Measurements from ENCODE around the gene ANKRD1.
"Not testable (repeated sequence)": the region's sequence is repeated elsewhere in the genome, so short reads cannot be mapped to it uniquely, and the experiment has no call there.

Gene ANKRD1

DNA sequence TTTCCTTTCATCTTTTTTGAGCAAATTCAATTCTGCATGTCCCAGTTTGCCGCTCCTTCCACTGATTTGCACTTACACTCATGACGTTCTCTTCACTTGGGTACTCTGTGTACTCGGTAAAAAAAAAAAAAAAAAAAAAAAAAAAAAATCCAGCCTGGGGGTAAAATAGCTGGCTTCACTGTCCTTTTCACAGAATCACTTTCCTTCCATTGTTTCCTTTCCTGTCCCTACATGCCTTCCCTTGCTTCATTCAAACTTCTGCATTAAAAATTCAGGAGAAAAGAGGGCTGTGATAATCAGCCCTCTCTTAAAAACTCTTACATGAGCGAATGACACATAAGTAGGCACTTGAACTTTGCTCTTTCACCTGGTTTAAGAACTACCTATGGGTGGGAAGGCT, 8.7 kb downstream of the ANKRD1 start:
- no peak for DNase-seq (ENCODE audit: low read depth)

DNA sequence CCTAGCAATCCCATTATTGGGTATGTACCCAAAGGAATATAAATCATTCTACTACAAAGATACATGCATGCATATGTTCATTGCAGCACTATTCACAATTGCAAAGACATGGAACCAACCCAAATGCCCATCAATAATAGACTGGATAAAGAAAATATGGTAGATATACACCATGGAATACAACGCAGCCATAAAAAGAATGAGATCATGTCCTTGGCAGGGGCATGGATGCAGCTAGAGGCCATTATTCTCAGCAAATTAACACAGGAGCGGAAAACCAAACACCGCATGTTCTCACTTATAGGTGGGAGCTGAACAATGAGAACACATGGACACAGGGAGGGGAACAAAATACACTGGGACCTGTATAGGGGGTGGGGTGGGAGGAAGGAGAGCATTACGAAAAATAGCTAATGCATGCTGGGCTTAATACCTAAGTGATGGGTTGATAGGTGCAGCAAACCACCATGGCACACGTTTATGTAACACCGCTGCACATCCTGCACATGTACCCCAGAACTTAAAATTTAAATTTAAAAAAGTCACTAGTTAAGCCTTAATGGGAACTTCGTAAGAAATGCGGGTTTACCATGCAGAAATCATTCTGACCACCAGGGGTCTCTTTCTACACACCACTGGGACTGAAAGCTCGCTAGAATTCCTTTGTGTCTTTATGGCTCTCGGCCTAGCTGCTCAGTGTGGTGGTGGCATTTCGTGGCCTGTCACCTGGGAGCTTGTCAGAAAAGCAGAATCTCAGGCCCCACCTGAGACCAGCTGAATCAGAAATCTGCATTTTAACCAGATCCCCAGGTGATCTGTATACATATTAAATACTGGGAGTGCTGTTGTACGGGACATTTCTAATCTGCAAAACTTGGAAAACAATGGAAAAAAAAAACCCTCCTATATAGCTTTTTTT, 9.5 kb downstream of the ANKRD1 start:
- no peak for DNase-seq (ENCODE audit: low read depth)

DNA sequence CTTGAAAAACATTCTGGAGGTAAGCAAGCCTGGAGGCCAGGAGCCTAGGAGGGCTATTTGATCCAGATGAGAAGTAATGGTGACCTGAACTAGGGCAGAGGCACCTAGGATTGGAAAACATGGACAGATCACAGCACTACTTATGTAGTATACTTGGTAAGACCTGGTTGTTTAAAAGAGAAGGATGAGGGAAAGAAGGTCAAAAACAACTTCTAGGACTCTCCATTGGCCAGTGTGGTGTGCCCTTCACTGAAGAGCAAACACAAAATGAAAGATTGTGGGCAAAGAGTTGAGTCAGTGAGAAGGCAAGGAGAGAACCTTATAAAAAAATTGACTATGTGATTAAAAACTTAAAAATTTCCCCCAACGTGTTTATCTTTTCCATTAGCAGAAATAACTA, 14.3 kb downstream of the ANKRD1 start:
- no peak for DNase-seq (ENCODE audit: low read depth)

DNA sequence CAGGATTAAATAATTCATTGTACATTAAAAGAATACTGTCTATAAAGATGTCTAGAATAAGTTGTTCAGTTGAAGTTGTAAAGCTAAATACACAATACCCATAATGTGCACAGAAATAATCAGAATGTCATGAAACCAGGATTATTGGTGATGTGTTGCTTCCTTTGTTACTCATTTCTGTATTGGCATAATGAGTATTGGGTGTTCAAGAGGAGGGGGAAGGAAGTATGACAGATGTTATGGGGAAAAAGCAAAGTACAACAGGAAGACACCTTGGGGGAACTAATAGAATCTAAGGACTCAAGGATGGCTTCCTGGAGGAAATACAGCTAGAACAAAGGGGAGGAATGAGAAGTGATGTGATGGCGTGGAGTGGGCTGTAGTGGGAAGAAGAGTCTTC, 15.0 kb downstream of the ANKRD1 start:
- DNase-seq (ENCODE audit: low read depth), result no peak

DNA sequence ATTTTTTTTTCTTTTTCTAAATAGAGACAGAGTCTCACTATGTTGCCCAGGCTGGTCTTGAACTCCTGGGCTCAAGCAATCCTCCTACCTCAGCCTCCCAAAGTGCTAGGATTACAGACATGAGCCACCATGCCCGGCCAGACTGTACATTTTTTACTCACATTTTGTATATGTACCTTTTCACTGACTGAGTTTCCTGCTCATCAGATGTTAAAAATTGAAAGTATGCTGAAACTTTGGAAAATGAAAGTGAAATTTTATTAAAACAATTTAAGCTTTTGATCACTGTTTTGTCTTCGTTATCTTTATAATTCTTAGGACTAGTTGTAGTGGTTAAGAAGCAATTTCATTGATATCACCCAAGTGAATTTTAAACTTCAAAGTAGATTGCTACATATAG, 24.0 kb downstream of the ANKRD1 start:
- not testable (repeated sequence) for DNase-seq (ENCODE audit: low read depth)

DNA sequence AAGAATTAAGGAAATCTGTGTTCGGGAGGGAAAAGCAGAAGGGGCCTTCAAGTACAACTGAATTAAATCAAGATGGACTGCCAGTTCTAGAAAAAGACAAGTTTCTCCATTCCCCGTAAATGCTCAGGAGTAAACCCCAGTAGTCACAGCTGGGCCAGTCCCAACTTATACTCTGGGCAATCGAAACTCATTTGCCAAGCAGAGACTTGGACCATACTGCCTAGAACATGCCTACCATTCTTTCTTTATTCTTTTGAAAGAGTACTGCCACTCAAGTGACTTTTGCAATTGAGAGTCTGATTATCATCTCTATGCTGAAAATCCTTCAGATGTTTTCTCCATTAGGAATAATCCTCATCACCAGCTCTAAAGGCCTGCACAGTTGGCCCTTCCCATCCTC, 27.7 kb downstream of the ANKRD1 start:
- no peak for DNase-seq (ENCODE audit: low read depth)

DNA sequence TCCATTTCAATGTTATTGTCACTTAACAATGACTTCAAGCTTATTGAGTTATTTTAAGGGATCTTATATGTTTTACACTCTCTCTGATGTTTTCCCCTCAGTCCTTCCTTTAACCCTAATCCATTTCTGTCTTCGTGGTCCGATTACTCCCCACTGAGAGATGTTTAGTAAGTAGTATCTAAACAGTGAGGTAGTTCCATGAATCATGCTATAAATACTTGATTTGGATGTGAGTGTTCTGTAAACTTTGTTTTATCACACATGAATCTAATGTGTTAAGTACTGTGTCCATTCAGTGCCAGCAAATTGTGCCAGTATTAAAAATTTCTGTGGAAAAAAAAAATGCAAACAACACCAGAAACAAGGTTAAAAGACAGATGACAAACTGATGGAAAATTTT, 30.5 kb downstream of the ANKRD1 start:
- DNase-seq (ENCODE audit: low read depth), result no peak

DNA sequence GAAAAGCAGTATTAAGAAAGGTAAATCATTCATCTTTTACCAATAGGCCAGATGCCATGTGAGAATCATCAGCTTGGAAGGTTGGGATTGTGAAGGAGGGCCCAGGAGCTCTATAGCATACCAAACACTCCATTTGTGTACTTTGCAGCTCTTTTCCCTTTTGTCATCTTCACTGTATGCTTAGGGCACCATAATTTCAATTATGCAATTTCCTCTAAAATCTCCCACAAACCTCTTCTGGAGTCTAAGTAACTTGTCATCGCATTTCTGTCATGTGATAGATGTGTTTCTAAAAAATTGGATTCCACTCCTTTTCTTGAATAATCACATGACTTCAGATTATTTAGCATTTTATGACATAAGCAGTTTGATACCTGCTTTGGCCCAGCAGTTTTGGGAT, 31.3 kb downstream of the ANKRD1 start:
- DNase-seq (ENCODE audit: low read depth), result no peak

DNA sequence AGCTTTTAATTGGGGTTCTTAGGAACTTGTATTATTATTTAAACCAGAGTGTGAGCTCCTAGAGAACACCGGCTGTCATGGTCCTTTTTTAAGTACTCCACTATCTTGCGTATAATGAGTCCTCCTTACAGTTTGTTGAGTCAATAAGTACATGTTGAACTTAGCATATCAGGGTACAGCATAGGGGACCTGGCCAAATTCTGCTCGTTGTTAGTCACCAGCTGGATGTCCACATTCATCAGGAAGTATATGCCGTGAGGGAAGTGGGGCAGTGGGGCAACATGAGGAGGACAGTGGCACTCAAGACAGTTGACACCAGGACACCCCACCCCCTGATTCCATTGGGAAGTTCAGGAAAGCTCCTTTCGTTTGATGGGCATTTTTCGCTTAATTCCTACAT, 32.5 kb downstream of the ANKRD1 start:
- no peak for DNase-seq (ENCODE audit: low read depth)

DNA sequence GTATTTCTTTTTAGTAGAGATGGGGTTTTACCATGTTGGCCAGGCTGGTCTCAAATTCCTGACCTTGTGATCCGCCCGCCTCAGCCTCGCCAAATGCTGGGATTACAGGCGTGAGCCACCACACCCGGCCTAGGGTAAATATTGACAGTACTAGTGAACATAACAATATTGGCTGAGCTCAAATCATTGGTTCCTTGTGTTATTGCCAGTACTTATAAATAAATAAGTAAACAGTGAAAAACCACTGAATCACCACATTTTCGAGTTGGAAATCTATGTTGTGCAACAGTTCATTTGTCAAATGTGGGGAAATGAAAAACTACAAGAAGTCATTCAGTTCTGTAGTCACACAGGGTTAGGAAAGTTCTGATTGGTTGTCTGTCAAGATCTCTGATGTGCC, 33.3 kb downstream of the ANKRD1 start:
- no peak for DNase-seq (ENCODE audit: low read depth)

DNA sequence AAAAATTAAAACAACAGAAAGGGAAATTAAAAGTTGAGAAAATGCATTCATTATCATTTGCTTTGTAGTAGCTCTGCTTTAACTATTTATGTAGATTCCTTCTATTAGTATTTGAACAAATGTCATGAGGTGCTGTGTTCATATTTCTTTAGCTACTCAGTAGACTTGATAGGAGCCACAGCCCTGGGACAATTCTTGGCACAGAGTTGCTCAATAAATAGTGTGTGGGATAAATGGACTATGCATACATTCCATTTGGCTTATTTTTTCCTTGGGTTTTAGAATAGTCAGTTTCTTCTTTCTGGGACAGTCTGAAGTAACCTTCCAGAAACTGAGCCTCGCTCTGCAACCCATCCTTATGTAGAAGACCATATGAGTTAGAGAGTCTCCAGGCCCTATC, 35.7 kb downstream of the ANKRD1 start:
- no peak for DNase-seq (ENCODE audit: low read depth)

DNA sequence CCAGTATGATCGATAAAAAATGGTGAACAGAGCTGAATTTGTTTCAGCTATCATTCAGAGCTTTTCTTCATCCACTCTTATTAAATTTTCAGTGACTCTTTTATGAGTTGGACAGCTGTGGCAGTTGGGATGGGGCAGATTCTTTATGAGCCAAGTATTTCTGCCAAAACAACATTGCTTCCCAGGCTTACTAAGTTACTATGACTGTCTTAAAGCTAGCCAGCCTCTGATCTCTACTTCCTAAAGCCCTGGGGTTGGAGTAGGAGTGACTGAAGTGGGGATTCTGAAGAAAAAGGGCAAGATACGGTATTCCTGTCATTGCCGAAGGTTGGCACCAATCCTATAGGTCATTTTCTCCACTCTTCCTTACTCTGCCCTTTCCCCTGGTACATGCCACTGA, 36.5 kb downstream of the ANKRD1 start:
- DNase-seq (ENCODE audit: low read depth), result no peak

DNA sequence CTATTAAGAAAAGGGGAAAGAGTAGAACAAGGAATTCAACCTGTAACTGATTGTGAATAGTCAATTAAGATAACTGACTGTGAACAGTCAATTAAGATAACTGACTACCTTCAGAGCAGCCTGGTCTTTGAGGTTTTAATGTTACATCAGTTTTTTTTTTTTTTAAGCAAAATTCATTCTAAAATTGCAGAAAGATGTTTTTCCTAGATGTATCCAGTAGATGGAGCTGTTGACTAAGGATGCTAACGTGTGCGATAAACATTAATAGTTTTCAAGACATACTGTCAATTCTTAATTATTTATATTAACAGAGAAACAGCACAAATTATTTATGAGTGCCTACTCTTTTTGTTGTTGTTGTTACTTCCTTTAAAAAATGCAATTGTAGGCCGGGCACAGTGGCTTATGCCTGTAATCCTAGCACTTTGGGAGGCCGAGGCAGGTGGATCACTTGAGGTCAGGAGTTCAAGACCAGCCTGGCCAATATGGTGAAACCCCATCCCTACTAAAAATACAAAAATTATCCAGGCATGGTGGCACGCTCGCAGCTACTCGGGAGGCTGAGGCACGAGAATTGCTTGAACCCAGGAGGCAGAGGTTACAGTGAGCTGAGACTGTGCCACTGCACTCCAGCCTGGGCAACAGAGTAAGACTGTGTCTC, 40.7 kb downstream of the ANKRD1 start:
- not testable (repeated sequence) for DNase-seq (ENCODE audit: low read depth)

DNA sequence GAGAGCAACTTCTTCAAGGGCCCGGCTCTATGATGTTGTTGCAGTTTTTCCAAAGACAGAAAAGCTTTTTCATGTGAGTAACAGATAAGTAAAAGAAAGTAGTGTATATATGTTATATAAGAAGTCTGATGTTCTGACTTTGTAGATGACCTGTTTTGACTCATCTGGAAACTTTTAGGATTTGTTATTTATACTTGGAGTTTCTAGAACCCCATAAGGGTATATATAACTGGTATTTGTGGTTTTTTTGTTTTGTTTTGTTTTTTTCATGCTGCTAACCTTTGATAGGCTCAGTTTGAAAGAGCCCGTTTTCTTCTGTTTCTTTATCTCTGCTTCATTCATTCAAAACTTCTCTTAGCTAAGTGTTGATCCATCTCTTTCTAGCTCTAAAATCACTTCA, 41.8 kb downstream of the ANKRD1 start:
- no peak for DNase-seq (ENCODE audit: low read depth)

DNA sequence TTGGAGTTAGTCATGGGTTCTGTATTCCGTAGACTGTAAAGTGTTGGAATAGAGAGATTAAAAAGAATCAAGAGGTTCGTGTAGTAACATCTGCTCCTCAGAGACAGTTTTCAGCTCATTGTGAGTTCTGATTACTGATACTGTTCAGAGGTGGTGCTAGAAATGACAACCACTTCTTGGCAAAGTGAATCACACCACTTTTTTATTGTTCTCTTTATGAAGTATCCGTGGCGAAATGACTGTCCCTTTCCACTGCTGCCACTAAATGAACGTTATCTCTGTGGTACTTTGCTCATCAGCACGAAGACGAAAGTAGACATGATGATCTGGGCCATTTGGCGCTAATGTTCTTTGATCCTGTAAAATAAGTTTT, 48.3 kb downstream of the ANKRD1 start:
- DNase-seq (ENCODE audit: low read depth), result no peak

DNA sequence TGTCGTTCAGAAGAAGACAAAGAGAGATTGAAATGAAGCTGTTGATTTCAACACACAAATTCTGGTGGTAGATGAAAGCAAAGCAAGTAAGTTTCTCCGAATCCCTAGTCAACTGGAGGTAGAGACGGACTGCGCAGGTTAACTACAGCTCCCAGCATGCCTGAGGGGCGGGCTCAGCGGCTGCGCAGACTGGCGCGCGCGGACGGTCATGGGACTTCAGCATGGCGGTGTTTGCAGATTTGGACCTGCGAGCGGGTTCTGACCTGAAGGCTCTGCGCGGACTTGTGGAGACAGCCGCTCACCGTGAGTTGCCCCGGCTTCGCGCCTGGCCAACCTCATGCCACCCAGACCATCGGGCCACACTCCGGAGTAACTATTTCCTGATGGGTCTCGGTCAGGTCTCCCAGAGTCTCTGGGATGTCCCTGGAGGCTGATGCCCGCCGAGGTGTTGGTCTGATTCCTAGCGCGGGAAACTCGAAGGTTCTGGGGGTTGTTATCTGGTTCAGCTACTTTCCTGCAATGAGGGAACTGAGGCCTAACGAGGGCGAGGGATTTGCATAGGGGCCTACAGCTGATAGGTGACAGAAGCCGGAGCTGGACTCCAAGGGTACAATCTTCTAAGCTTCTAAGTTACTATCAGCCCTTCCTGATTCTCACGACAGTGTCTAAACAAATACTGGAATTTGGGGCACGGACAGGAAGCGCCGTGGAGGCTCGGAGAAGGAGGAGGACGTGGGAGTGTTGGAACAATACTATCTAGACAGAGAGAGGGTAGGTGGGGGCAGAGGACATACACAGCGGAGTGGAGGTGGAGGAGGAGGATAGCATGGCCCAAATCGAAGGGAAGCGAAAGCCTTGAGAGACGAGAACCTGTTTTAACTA, 48.9 kb downstream of the ANKRD1 start, which contains the start of gene RPP30:
RPP30 (plus strand) TSS at position 209 of the 882 bp plus-strand sequence; CDS start at position 222, 13 bp downstream.
- DNase-seq (ENCODE audit: low read depth), result peak; percentile 64

DNA sequence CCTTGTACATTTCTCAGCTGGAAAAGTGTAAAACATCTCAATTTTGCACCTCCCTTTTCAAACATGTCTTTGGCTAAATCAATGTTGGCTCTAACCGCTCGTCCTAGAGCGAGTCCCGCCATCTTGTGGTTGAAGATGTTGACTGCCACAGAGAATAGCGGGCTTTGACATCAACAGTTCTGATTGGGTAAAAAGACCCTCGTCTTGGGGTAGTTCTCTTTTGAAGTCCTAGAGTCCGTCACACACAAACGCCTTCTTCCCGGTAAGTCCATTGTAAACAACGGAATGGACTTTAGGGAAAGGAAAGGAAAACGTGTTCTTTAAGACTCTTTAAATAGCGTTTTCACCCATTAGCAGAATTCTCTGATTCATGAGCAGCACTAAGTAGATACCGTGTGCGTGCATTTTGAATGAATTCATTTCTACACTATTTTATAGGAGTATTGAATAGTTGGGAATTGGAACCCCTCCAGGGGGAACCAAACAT, 49.6 kb downstream of the ANKRD1 start:
- DNase-seq (ENCODE audit: low read depth), result no peak

DNA sequence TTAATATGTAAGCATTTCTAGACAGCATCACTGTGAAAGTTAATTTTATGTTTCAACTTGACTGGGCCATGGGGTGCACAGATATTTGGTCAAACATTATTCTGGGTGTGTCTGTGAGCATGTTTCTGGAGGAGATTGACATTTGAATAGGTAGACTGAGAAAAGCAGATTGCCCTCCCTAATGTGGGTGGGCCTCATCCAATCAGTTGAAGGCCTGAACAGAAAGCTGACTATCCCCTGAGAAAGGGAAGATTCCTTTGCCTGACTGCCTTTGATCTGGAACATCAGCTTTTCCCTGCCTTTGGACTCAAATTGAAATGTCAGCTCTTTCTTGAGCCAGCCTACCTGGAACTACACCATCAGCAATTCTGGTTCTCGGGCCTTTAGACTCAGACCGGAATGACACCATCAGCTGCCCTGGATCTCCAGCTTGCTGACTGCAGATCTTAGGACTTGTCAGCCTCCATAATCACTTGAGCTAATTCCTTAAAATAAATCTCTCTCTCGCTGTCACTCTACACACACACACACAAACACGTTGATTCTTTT, 54.8 kb downstream of the ANKRD1 start:
- DNase-seq (ENCODE audit: low read depth), result no peak

DNA sequence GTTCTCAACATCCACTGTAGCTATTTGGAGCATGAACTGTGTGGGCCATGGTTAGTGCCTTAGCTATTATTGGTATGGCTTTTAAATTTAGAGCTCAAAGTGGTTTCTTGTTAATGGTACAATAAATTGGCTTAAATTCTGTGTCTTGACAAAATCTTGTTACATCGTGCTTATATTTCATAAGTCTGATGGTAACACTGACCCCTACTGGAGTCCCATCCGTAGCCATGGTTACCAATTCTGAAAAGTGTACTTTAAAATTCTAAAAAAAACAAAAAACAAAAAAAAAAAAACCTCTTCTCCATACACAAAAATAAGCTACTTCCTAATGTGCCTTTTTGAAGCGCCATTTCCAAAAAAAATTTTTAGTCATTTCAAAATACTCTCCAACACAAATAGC, 55.5 kb downstream of the ANKRD1 start:
- DNase-seq (ENCODE audit: low read depth), result no peak

DNA sequence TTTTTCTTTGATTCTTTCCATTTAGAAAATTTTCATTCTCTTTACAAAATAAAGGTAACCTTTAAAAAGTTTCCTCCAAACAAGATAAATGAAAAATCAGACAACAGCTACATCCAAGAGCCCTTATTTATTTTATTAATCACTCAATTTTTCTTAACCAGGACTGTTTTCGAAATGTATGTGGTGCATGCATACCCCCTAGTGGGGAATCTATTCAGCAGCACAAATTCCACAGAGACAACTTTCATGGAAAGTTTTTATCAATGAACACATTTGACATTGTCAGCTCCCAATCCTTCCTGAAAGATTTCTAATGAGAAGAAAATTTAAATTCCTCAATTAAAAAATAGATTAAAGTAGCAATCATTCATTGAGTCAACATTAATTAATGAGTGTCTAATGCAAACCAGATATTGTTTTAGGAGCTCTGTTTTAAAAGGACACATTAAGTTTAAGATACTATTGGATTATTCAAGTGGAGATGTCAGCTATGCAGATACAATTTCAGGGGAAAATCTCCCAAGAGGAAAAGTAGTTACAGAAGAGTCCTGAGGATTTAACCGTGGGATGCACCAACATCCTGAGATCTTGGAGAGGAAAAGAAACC, 57.9 kb downstream of the ANKRD1 start:
- no peak for DNase-seq (ENCODE audit: low read depth)

All from T-helper 22 cell (primary cell).